Measurements from ENCODE around the gene DMD. TPM values are rescaled to one million over a fixed set of nuclear protein-coding genes. Genes with fewer than 3 reads are reported as not detected.
A peak's percentile ranks its signal among the peaks of the same experiment; 100 is the strongest.
"Not testable (repeated sequence)": the region's sequence is repeated elsewhere in the genome, so short reads cannot be mapped to it uniquely, and the experiment has no call there.

DMD gene
- total RNA-seq, 1 experiment from 2014 or later = 3.1 TPM

- DNase-seq (ENCODE audit: low spot score) = no peak
- in situ Hi-C loops (cut with HindIII; ENCODE audit: low sequenced_read_pairs) = no loop called here
These were observed 763.7 kb downstream of the DMD start for GRCh38 chrX:32447640-32448039.

- in situ Hi-C loops (cut with HindIII; ENCODE audit: low sequenced_read_pairs) = no loop called here
- no peak for DNase-seq (ENCODE audit: low spot score)
These were observed 767.5 kb downstream of the DMD start for GRCh38 chrX:32443841-32444240.

- in situ Hi-C loops (cut with HindIII; ENCODE audit: low sequenced_read_pairs) = no loop called here
These were observed 790.1 kb downstream of the DMD start for GRCh38 chrX:32421266-32421665.

GRCh38 chrX:32408389-32408788 is 803.0 kb downstream of the DMD start:
- in situ Hi-C loops (cut with HindIII; ENCODE audit: low sequenced_read_pairs) = no loop called here
- DNase-seq (ENCODE audit: low spot score) = peak; percentile 8

More at GRCh38 chrX:32421266-32421665, 790.1 kb downstream of the DMD start:
- DNase-seq (ENCODE audit: low spot score) = no peak

GRCh38 chrX:32397562-32398216 is 813.7 kb downstream of the DMD start:
- no peak for DNase-seq (ENCODE audit: low spot score)
- in situ Hi-C loops (cut with HindIII; ENCODE audit: low sequenced_read_pairs) = no loop called here

GRCh38 chrX:32395878-32396277 is 815.5 kb downstream of the DMD start:
- DNase-seq (ENCODE audit: low spot score) = no peak
- in situ Hi-C loops (cut with HindIII; ENCODE audit: low sequenced_read_pairs) = no loop called here

GRCh38 chrX:32392655-32393054 is 818.7 kb downstream of the DMD start:
- in situ Hi-C loops (cut with HindIII; ENCODE audit: low sequenced_read_pairs) = no loop called here
- DNase-seq (ENCODE audit: low spot score) = no peak

GRCh38 chrX:32370456-32371205 is 840.7 kb downstream of the DMD start:
- no peak for DNase-seq (ENCODE audit: low spot score)
- in situ Hi-C loops (cut with HindIII; ENCODE audit: low sequenced_read_pairs) = no loop called here

GRCh38 chrX:32293962-32294700 is 917.2 kb downstream of the DMD start:
- in situ Hi-C loops (cut with HindIII; ENCODE audit: low sequenced_read_pairs) = no loop called here
- DNase-seq (ENCODE audit: low spot score) = no peak

GRCh38 chrX:32289356-32289755 is 922.0 kb downstream of the DMD start:
- in situ Hi-C loops (cut with HindIII; ENCODE audit: low sequenced_read_pairs) = no loop called here

GRCh38 chrX:32281853-32282252 is 929.5 kb downstream of the DMD start:
- in situ Hi-C loops (cut with HindIII; ENCODE audit: low sequenced_read_pairs) = no loop called here
- no peak for DNase-seq (ENCODE audit: low spot score)

More at GRCh38 chrX:32289356-32289755, 922.0 kb downstream of the DMD start:
- no peak for DNase-seq (ENCODE audit: low spot score)

- in situ Hi-C loops (cut with HindIII; ENCODE audit: low sequenced_read_pairs) = no loop called here
- no peak for DNase-seq (ENCODE audit: low spot score)
These were observed 930.4 kb downstream of the DMD start for GRCh38 chrX:32280921-32281320.

- DNase-seq (ENCODE audit: low spot score) = peak; percentile 32
- in situ Hi-C loops (cut with HindIII; ENCODE audit: low sequenced_read_pairs) = no loop called here
These were observed 930.9 kb downstream of the DMD start for GRCh38 chrX:32280489-32280888.

- no peak for DNase-seq (ENCODE audit: low spot score)
These were observed 935.2 kb downstream of the DMD start for GRCh38 chrX:32276153-32276552.

GRCh38 chrX:32269866-32270265 is 941.5 kb downstream of the DMD start:
- DNase-seq (ENCODE audit: low spot score) = no peak
- in situ Hi-C loops (cut with HindIII; ENCODE audit: low sequenced_read_pairs) = no loop called here

More at GRCh38 chrX:32276153-32276552, 935.2 kb downstream of the DMD start:
- in situ Hi-C loops (cut with HindIII; ENCODE audit: low sequenced_read_pairs) = no loop called here

- in situ Hi-C loops (cut with HindIII; ENCODE audit: low sequenced_read_pairs) = no loop called here
- DNase-seq (ENCODE audit: low spot score) = no peak
These were observed 943.1 kb downstream of the DMD start for GRCh38 chrX:32268207-32268606.

GRCh38 chrX:32267796-32268195 is 943.6 kb downstream of the DMD start:
- in situ Hi-C loops (cut with HindIII; ENCODE audit: low sequenced_read_pairs) = no loop called here
- no peak for DNase-seq (ENCODE audit: low spot score)

GRCh38 chrX:32246675-32247074 is 964.7 kb downstream of the DMD start:
- in situ Hi-C loops (cut with HindIII; ENCODE audit: low sequenced_read_pairs) = not testable (repeated sequence)
- peak; percentile 23 for DNase-seq (ENCODE audit: low spot score)

- DNase-seq (ENCODE audit: low spot score) = no peak
- in situ Hi-C loops (cut with HindIII; ENCODE audit: low sequenced_read_pairs) = no loop called here
These were observed 1015.7 kb downstream of the DMD start for GRCh38 chrX:32195611-32196010.

GRCh38 chrX:32191316-32191715 is 1020.0 kb downstream of the DMD start:
- DNase-seq (ENCODE audit: low spot score) = no peak
- in situ Hi-C loops (cut with HindIII; ENCODE audit: low sequenced_read_pairs) = no loop called here

Data from G401 (cell line).